ENCODE results near the gene PKD1.
"Not testable (repeated sequence)": the region's sequence is repeated elsewhere in the genome, so short reads cannot be mapped to it uniquely, and the experiment has no call there.

The PKD1 gene

DNA sequence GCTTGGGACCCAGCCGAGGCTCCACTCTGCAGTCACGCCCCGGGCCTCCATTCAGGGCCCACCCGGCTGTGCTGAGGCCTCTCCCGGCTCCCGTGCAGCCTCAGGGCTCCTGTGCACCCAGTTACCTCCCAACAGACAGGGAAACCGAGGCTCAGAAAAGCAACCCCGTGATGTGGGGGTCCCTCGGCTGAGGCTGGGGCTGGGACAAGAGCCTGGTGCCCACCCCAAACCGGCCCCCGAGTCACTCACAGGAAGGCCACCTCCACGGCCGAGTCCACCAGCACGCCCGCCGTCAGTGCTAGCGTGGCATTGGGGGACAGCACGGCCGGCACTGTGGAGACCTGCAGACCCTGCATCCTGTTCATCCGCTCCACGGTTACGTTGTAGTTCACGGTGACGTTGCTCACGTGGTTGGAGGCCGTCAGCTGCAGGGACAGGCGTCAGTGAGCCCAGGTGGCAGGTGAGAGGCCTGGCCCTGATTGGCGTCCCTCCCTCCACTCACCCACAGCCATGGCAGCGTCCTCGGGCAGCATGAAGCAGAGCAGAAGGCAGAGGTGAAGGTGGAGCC lies 23.1 kb downstream of the PKD1 start:
- H3K27ac ChIP-seq (ENCODE audit: insufficient read depth in 1 of 2, low read depth in 1 of 2, low read length in 2 of 2, poor library complexity in 1 of 2, severe bottlenecking in 2 of 2); H3K27me3 ChIP-seq (replicated peaks in 2 of 5; ENCODE audit: control insufficient read depth in 4 of 5, insufficient read depth in 5 of 5, low read length in 4 of 5); H3K4me1 ChIP-seq (ENCODE audit: control extremely low read depth in 1 of 4, control insufficient read depth in 4 of 4, insufficient read depth in 4 of 4, low read length in 3 of 4); H3K9me3 ChIP-seq (ENCODE audit: control extremely low read depth in 1 of 5, control insufficient read depth in 4 of 5, insufficient read depth in 2 of 5, low read depth in 1 of 5, low read length in 4 of 5); CTCF ChIA-PET; H3K4me3 ChIP-seq (ENCODE audit: control insufficient read depth in 1 of 7, extremely low read depth in 1 of 7, insufficient read depth in 4 of 7, low read depth in 2 of 7, low read length in 6 of 7); DNase-seq; POLR2A ChIA-PET: not testable (repeated sequence)
- H3K36me3 ChIP-seq (ENCODE audit: control insufficient read depth in 4 of 4, insufficient read depth in 4 of 4, low read length in 3 of 4): peaks cover 0 to 39% (median 7%) of the 10 kb centered on the region in 4 experiments
- WGBS (ENCODE audit: insufficient coverage): 96% methylated on average over 18 of the region's 30 CpGs

DNA sequence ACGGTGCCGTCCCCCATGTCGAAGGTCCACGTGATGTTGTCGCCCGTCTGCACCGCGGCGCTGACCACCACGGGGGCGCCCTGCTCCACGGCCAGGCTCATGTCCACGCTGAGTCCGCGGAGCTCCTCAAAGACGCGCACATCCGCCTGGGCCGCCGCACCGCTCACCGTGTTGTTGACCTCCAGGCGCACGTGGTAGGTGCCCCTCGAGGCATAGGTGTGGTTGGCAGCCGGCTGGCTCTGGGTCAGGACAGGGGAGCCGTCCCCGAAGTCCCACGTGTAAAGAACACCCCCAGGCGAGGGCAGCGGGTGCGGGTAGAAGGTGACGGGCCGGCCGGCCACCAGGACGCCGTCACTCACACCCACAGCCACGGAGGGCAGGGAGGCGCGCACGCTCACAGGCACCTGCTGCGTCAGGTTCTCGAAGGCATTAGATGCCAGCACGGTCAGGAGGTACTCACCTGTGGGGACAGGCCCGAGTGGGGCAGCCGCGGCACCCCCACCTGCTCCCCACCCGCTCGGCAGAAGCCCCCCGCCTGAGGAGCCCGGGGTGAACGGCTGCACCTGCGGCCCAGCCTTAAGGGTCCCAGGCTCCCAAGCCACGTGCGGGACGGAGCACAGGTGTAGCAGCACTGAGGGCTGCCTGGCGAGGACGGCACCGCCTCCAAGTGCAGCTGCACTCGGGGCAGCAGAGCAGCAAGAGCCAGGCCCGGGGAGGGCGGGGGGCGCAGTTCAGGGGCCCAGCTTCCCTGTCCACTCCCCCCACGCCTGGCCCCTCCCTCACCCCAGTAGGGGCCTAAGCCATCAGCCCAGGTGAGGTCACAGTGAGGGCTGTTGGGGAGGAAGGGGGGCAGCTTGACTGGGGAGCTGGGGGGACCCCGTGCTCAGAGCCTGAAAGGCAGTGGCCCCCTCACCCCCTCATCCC lies 24.0 kb downstream of the PKD1 start:
- CTCF ChIA-PET; H3K27me3 ChIP-seq (replicated peaks in 2 of 5; ENCODE audit: control insufficient read depth in 4 of 5, insufficient read depth in 5 of 5, low read length in 4 of 5); H3K4me1 ChIP-seq (ENCODE audit: control extremely low read depth in 1 of 4, control insufficient read depth in 4 of 4, insufficient read depth in 4 of 4, low read length in 3 of 4); H3K4me3 ChIP-seq (ENCODE audit: control insufficient read depth in 1 of 7, extremely low read depth in 1 of 7, insufficient read depth in 4 of 7, low read depth in 2 of 7, low read length in 6 of 7); DNase-seq; H3K27ac ChIP-seq (ENCODE audit: insufficient read depth in 1 of 2, low read depth in 1 of 2, low read length in 2 of 2, poor library complexity in 1 of 2, severe bottlenecking in 2 of 2); POLR2A ChIA-PET; H3K9me3 ChIP-seq (ENCODE audit: control extremely low read depth in 1 of 5, control insufficient read depth in 4 of 5, insufficient read depth in 2 of 5, low read depth in 1 of 5, low read length in 4 of 5): not testable (repeated sequence)
- peaks cover 0 to 41% (median 7%) of the 10 kb centered on the region in 4 experiments for H3K36me3 ChIP-seq (ENCODE audit: control insufficient read depth in 4 of 4, insufficient read depth in 4 of 4, low read length in 3 of 4)
- WGBS (ENCODE audit: insufficient coverage): 98% methylated on average over 29 of the region's 65 CpGs

DNA sequence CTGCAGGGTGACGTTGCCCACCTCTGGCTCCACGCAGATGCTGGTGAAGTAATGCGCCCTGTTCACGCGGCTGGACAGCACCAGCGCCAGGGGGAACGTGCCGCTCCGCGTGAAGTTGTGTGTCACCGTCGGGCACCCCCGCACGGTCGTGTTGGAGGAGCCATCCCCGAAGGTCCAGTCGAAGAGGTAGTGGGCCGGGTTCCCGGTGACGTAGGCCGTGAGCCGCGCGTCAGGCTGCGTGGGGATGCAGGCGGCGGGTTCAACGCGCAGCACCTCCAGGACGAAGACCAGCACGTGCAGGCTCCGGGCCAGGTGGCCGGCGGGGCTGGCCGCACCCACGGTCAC lies 24.7 kb downstream of the PKD1 start:
- H3K36me3 ChIP-seq (ENCODE audit: control insufficient read depth in 4 of 4, insufficient read depth in 4 of 4, low read length in 3 of 4): peaks cover 0 to 41% (median 7%) of the 10 kb centered on the region in 4 experiments
- H3K27me3 ChIP-seq (replicated peaks in 2 of 5; ENCODE audit: control insufficient read depth in 4 of 5, insufficient read depth in 5 of 5, low read length in 4 of 5); CTCF ChIA-PET; H3K4me1 ChIP-seq (ENCODE audit: control extremely low read depth in 1 of 4, control insufficient read depth in 4 of 4, insufficient read depth in 4 of 4, low read length in 3 of 4); POLR2A ChIA-PET; DNase-seq; H3K9me3 ChIP-seq (ENCODE audit: control extremely low read depth in 1 of 5, control insufficient read depth in 4 of 5, insufficient read depth in 2 of 5, low read depth in 1 of 5, low read length in 4 of 5); H3K4me3 ChIP-seq (ENCODE audit: control insufficient read depth in 1 of 7, extremely low read depth in 1 of 7, insufficient read depth in 4 of 7, low read depth in 2 of 7, low read length in 6 of 7); H3K27ac ChIP-seq (ENCODE audit: insufficient read depth in 1 of 2, low read depth in 1 of 2, low read length in 2 of 2, poor library complexity in 1 of 2, severe bottlenecking in 2 of 2): not testable (repeated sequence)
- 97% methylated on average over 34 of the region's 36 CpGs for WGBS (ENCODE audit: insufficient coverage)

DNA sequence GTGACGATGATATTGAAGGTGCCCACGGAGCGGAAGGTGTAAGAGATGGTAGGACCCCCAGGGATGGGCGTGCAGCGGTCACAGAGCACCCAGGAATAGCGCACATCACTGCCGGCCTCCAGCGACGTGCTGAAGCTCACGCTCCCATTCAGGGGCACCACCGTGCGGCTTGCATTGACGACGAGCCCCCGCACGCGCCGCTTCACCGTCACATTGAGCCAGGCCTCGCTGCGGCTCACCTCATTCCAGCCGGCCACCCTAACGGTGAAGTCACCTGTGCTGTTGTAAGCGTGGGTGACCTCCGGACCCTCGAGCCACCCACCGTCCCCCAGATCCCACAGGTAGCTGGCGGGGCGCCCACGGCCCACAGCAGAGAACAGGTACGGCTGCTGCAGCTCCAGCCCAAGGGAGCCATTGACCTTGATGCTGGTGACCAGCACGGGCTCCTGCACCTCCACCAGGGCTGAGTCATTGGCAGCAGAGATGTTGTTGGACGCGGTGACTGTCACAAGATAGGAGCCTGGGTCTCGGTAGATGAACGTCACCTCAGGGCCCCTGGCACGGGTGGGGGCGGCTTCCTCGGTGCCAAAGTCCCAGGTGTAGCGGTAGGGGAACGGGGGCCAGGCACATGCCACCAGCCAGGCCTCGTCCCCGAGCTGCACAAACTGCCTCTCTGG lies 25.2 kb downstream of the PKD1 start:
- H3K27me3 ChIP-seq (replicated peaks in 2 of 5; ENCODE audit: control insufficient read depth in 4 of 5, insufficient read depth in 5 of 5, low read length in 4 of 5); H3K9me3 ChIP-seq (ENCODE audit: control extremely low read depth in 1 of 5, control insufficient read depth in 4 of 5, insufficient read depth in 2 of 5, low read depth in 1 of 5, low read length in 4 of 5); H3K27ac ChIP-seq (ENCODE audit: insufficient read depth in 1 of 2, low read depth in 1 of 2, low read length in 2 of 2, poor library complexity in 1 of 2, severe bottlenecking in 2 of 2); POLR2A ChIA-PET; DNase-seq; H3K4me3 ChIP-seq (ENCODE audit: control insufficient read depth in 1 of 7, extremely low read depth in 1 of 7, insufficient read depth in 4 of 7, low read depth in 2 of 7, low read length in 6 of 7); CTCF ChIA-PET; H3K4me1 ChIP-seq (ENCODE audit: control extremely low read depth in 1 of 4, control insufficient read depth in 4 of 4, insufficient read depth in 4 of 4, low read length in 3 of 4): not testable (repeated sequence)
- 96% methylated on average over 30 of the region's 43 CpGs for WGBS (ENCODE audit: insufficient coverage)
- H3K36me3 ChIP-seq (ENCODE audit: control insufficient read depth in 4 of 4, insufficient read depth in 4 of 4, low read length in 3 of 4): peaks cover 0 to 44% (median 8%) of the 10 kb centered on the region in 4 experiments

DNA sequence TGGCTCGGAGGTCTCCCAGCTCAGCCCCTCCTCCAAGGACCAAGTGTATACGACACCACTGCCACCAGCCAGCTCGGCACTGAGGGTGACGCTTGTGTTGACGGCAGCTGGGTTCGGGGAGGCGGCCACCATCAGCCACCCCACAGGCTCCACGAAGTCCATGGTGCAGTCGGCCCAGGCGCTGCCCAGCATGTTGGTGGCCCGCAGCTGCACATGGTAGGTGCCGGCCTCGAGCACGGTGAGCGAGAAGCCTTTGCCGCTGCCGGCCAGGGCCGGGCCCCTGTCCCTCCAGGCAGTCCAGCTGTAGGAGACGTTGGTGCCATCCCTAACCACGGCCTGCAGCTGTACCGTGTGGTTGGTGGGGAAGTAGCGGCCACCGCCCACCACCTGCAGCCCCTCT lies 25.8 kb downstream of the PKD1 start:
- POLR2A ChIA-PET; DNase-seq; H3K9me3 ChIP-seq (ENCODE audit: control extremely low read depth in 1 of 5, control insufficient read depth in 4 of 5, insufficient read depth in 2 of 5, low read depth in 1 of 5, low read length in 4 of 5); H3K4me3 ChIP-seq (ENCODE audit: control insufficient read depth in 1 of 7, extremely low read depth in 1 of 7, insufficient read depth in 4 of 7, low read depth in 2 of 7, low read length in 6 of 7); H3K27me3 ChIP-seq (replicated peaks in 2 of 5; ENCODE audit: control insufficient read depth in 4 of 5, insufficient read depth in 5 of 5, low read length in 4 of 5); CTCF ChIA-PET; H3K27ac ChIP-seq (ENCODE audit: insufficient read depth in 1 of 2, low read depth in 1 of 2, low read length in 2 of 2, poor library complexity in 1 of 2, severe bottlenecking in 2 of 2); H3K4me1 ChIP-seq (ENCODE audit: control extremely low read depth in 1 of 4, control insufficient read depth in 4 of 4, insufficient read depth in 4 of 4, low read length in 3 of 4): not testable (repeated sequence)
- peaks cover 0 to 44% (median 8%) of the 10 kb centered on the region in 4 experiments for H3K36me3 ChIP-seq (ENCODE audit: control insufficient read depth in 4 of 4, insufficient read depth in 4 of 4, low read length in 3 of 4)
- WGBS (ENCODE audit: insufficient coverage): over 99% methylated on average over 15 of the region's 23 CpGs

DNA sequence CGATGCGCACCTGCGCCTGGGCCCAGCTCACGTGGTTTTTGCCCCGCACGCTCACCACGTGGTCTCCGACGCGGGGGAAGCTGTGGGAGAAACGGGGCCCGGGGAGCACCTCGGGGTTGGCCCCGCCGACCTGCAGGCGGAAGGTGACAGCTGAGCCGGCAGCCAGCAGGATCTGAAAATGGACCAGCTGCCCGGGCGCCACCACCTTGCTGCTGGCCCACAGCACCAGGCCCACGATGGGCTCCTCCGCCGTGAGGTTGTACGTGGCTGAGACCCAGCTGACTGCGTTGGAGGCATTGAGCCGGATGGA lies 26.5 kb downstream of the PKD1 start:
- 96% methylated on average over 20 of the region's 25 CpGs for WGBS (ENCODE audit: insufficient coverage)
- DNase-seq; H3K27ac ChIP-seq (ENCODE audit: insufficient read depth in 1 of 2, low read depth in 1 of 2, low read length in 2 of 2, poor library complexity in 1 of 2, severe bottlenecking in 2 of 2); POLR2A ChIA-PET; H3K4me3 ChIP-seq (ENCODE audit: control insufficient read depth in 1 of 7, extremely low read depth in 1 of 7, insufficient read depth in 4 of 7, low read depth in 2 of 7, low read length in 6 of 7); H3K4me1 ChIP-seq (ENCODE audit: control extremely low read depth in 1 of 4, control insufficient read depth in 4 of 4, insufficient read depth in 4 of 4, low read length in 3 of 4); H3K9me3 ChIP-seq (ENCODE audit: control extremely low read depth in 1 of 5, control insufficient read depth in 4 of 5, insufficient read depth in 2 of 5, low read depth in 1 of 5, low read length in 4 of 5); CTCF ChIA-PET; H3K27me3 ChIP-seq (replicated peaks in 2 of 5; ENCODE audit: control insufficient read depth in 4 of 5, insufficient read depth in 5 of 5, low read length in 4 of 5): not testable (repeated sequence)
- H3K36me3 ChIP-seq (ENCODE audit: control insufficient read depth in 4 of 4, insufficient read depth in 4 of 4, low read length in 3 of 4): peaks cover 0 to 44% (median 7%) of the 10 kb centered on the region in 4 experiments

Data from common myeloid progenitor, CD34-positive (primary cell).